ENCODE data around the gene USP4. TPM values are rescaled to one million over a fixed set of nuclear protein-coding genes. Genes with fewer than 3 reads are reported as not detected.
A peak's percentile ranks its signal among the peaks of the same experiment; 100 is the strongest.

Gene USP4
- polyA plus RNA-seq, 4 donors = 50.6 to 74.0 (median 64.2) TPM

GRCh38 chr3:49302613-49303012, 37.2 kb downstream of the USP4 start:
- DNase-seq (ENCODE audit: low read depth in 4 of 4, low spot score in 3 of 4) = no peak

- DNase-seq (ENCODE audit: low read depth in 4 of 4, low spot score in 3 of 4) = no peak
Observed at GRCh38 chr3:49300595-49300994, 39.3 kb downstream of the USP4 start.

GRCh38 chr3:49298511-49298910, 41.3 kb downstream of the USP4 start:
- DNase-seq (ENCODE audit: low read depth in 4 of 4, low spot score in 3 of 4) = no peak

GRCh38 chr3:49296781-49297411, 43.0 kb downstream of the USP4 start:
- DNase-seq (ENCODE audit: low read depth in 4 of 4, low spot score in 3 of 4) = no peak

GRCh38 chr3:49295489-49296058, 44.3 kb downstream of the USP4 start:
- DNase-seq (ENCODE audit: low read depth in 4 of 4, low spot score in 3 of 4) = peak in 1 of 4 donors; percentile 3

- DNase-seq (ENCODE audit: low read depth in 4 of 4, low spot score in 3 of 4) = no peak
Observed at GRCh38 chr3:49294343-49294742, 45.5 kb downstream of the USP4 start.

GRCh38 chr3:49283997-49284396, 55.9 kb downstream of the USP4 start:
- DNase-seq (ENCODE audit: low read depth in 4 of 4, low spot score in 3 of 4) = no peak

GRCh38 chr3:49279376-49279775, 60.5 kb downstream of the USP4 start:
- no peak for DNase-seq (ENCODE audit: low read depth in 4 of 4, low spot score in 3 of 4)

- DNase-seq (ENCODE audit: low read depth in 4 of 4, low spot score in 3 of 4) = no peak
Observed at GRCh38 chr3:49278548-49278947, 61.3 kb downstream of the USP4 start.

- peak in 1 of 4 donors; percentile 33 for DNase-seq (ENCODE audit: low read depth in 4 of 4, low spot score in 3 of 4)
Observed at GRCh38 chr3:49277383-49277775, 62.5 kb downstream of the USP4 start.

GRCh38 chr3:49276475-49277382, 63.1 kb downstream of the USP4 start, which contains the start of gene C3orf62:
TSS of gene C3orf62 (minus strand) at chr3:49277232. CDS start at chr3:49276872, 360 bp downstream.
- peak; percentile 60 to 71 (median 66) for DNase-seq (ENCODE audit: low read depth in 4 of 4, low spot score in 3 of 4)

GRCh38 chr3:49273825-49274532, 65.9 kb downstream of the USP4 start:
- DNase-seq (ENCODE audit: low read depth in 4 of 4, low spot score in 3 of 4) = no peak

- no peak for DNase-seq (ENCODE audit: low read depth in 4 of 4, low spot score in 3 of 4)
Observed at GRCh38 chr3:49271047-49271446, 68.8 kb downstream of the USP4 start.

- DNase-seq (ENCODE audit: low read depth in 4 of 4, low spot score in 3 of 4) = no peak
Observed at GRCh38 chr3:49270156-49270500, 69.7 kb downstream of the USP4 start.

GRCh38 chr3:49269443-49270155, 70.3 kb downstream of the USP4 start:
- DNase-seq (ENCODE audit: low read depth in 4 of 4, low spot score in 3 of 4) = no peak

- no peak for DNase-seq (ENCODE audit: low read depth in 4 of 4, low spot score in 3 of 4)
Observed at GRCh38 chr3:49266410-49267095, 73.3 kb downstream of the USP4 start.

GRCh38 chr3:49265661-49266386, 74.0 kb downstream of the USP4 start:
- DNase-seq (ENCODE audit: low read depth in 4 of 4, low spot score in 3 of 4) = no peak

GRCh38 chr3:49263159-49263889, 76.5 kb downstream of the USP4 start:
- DNase-seq (ENCODE audit: low read depth in 4 of 4, low spot score in 3 of 4) = no peak
